Caco-2 (cell line): Measurements from ENCODE around the gene MAPKAP1. TPM values are rescaled to one million over a fixed set of nuclear protein-coding genes. Genes with fewer than 3 reads are reported as not detected.

Experiments used
- BruUV-seq: library from RNA; stranded (reverse); fragments of 400-500 nt; replicated peaks from 2 replicates; lab custom pipeline; 2021; lab: Mats Ljungman, UMichigan
- CTCF ChIA-PET: fragments of 300-600 bp; sonication (Branson Sonifier 250); formaldehyde crosslinking; loops from one replicate; lab custom pipeline; 2022; ENCODE audit warnings: antibody characterized with exemption; lab: Charles Lee
- POLR2A ChIA-PET: fragments of 300-600 bp; sonication (Branson Sonifier 250); formaldehyde crosslinking; loops from one replicate; lab custom pipeline; 2022; ENCODE audit warnings: antibody characterized with exemption; lab: Charles Lee
- DNase-seq, 2 experiments: peaks; one replicate each; pipeline versions ENCODE4 v3.0.0 to v3.0.0-alpha.2; 2020 to 2022
- H3K27me3 ChIP-seq: replicated peaks from 2 replicates; pipeline ENCODE4 v1.6.0; 2011; ENCODE audit warnings: low read length; ENCODE audit not compliant: control insufficient read depth, insufficient read depth
- H3K36me3 ChIP-seq: 2 replicates; pipeline ENCODE4 v1.5.1; 2011; ENCODE audit warnings: low read length; ENCODE audit not compliant: control insufficient read depth, insufficient read depth
- H3K4me1 ChIP-seq: fragments of 250-450 bp; sonication (Bioruptor Pico); 2 replicates; pipeline ENCODE4 v1.5.1; 2020; ENCODE audit warnings: mild to moderate bottlenecking
- H3K4me3 ChIP-seq: 2 replicates; pipeline ENCODE4 v1.5.1; 2011; ENCODE audit warnings: low read depth, mild to moderate bottlenecking, control low read depth, low read length
- H3K9me3 ChIP-seq: fragments of 250-450 bp; sonication (Bioruptor Pico); 2 replicates; pipeline ENCODE4 v1.5.1; 2020; ENCODE audit warnings: mild to moderate bottlenecking, moderate library complexity
- H3K27ac Mint-ChIP-seq: one replicate; pipeline ENCODE4 v1.8.0; 2022; ENCODE audit warnings: mixed read lengths; ENCODE audit not compliant: unreplicated experiment
- H3K27me3 Mint-ChIP-seq: one replicate; pipeline ENCODE4 v1.8.0; 2022; ENCODE audit warnings: mixed read lengths; ENCODE audit not compliant: insufficient read depth, unreplicated experiment
- H3K36me3 Mint-ChIP-seq: one replicate; pipeline ENCODE4 v1.8.0; 2022; ENCODE audit warnings: mild to moderate bottlenecking, mixed read lengths; ENCODE audit not compliant: insufficient read depth, unreplicated experiment
- H3K4me1 Mint-ChIP-seq: one replicate; pipeline ENCODE4 v1.8.0; 2022; ENCODE audit warnings: low read depth, mixed read lengths; ENCODE audit not compliant: unreplicated experiment
- H3K4me3 Mint-ChIP-seq: one replicate; pipeline ENCODE4 v1.8.0; 2022; ENCODE audit warnings: mild to moderate bottlenecking, moderate library complexity, mixed read lengths; ENCODE audit not compliant: unreplicated experiment
- H3K9me3 Mint-ChIP-seq: one replicate; pipeline ENCODE4 v1.8.0; 2022; ENCODE audit warnings: mixed read lengths; ENCODE audit not compliant: unreplicated experiment
- CTCF ChIP-seq, 2 experiments: fragments of 200-600 bp in 1 of 2; IDR thresholded peaks; 1 replicate in 1 of 2; 2 replicates in 1 of 2; pipeline versions ENCODE4 v1.5.1 to v1.8.0; 2011 to 2022; ENCODE audit warnings: antibody characterized with exemption in 1 of 2, control low read depth in 1 of 2, inconsistent platforms in 1 of 2, low read depth in 1 of 2, low read length in 1 of 2, mild to moderate bottlenecking in 1 of 2, moderate library complexity in 1 of 2; ENCODE audit not compliant: insufficient read depth in 1 of 2, severe bottlenecking in 1 of 2, unreplicated experiment in 1 of 2
- intact Hi-C: fragments of 100-400 bp; cut with micrococcal nuclease; formaldehyde crosslinking; loops from one replicate; pipeline ENCODE4 v1.10.0; 2022; ENCODE audit not compliant: unreplicated experiment
- total RNA-seq: library from RNA; stranded (reverse); gene quantifications from 2 replicates; pipeline ENCODE4 v1.2.3, GENCODE V29; 2022

Gene MAPKAP1
- total RNA-seq, 1 experiment from 2014 or later = 70.0 TPM

GRCh38 chr9:125620216-125620615, 86.8 kb downstream of the MAPKAP1 start:
- DNase-seq = no peak
- BruUV-seq = no TSS peak
- H3K4me1 Mint-ChIP-seq = no peaks in the 10 kb centered on the region
- no peak overlapping the region for H3K4me3 ChIP-seq
- no peaks in the 10 kb centered on the region for H3K27me3 ChIP-seq
- no peaks in the 10 kb centered on the region for H3K36me3 ChIP-seq
- POLR2A ChIA-PET = no interaction called here
- CTCF ChIA-PET = no interaction called here
- H3K36me3 Mint-ChIP-seq = peaks cover 11% of the 10 kb centered on the region
- H3K27me3 Mint-ChIP-seq = no peaks in the 10 kb centered on the region
- no peaks in the 10 kb centered on the region for H3K9me3 Mint-ChIP-seq
- TF ChIP-seq CTCF (IDR thresholded peaks at IDR 0.05; ENCODE audit: insufficient read depth in 1 of 2, low read depth in 1 of 2, low read length in 1 of 2, severe bottlenecking in 1 of 2, unreplicated experiment in 1 of 2) = no peak
- no peak overlapping the region for H3K27ac Mint-ChIP-seq
- intact Hi-C loops = no loop called here
- no peaks in the 10 kb centered on the region for H3K4me1 ChIP-seq
- H3K9me3 ChIP-seq = no peaks in the 10 kb centered on the region
- no peak overlapping the region for H3K4me3 Mint-ChIP-seq

- no peak overlapping the region for H3K27ac Mint-ChIP-seq
- ChIA-PET POLR2A (no interaction called here), CTCF (interaction anchor here (0.6 kb wide), 1 partner anchor 31 kb away, joined by 3 read pairs; no protein-coding TSS in a partner anchor)
- no peak overlapping the region for H3K4me3 Mint-ChIP-seq
- no peak for DNase-seq
- H3K27me3 Mint-ChIP-seq = no peaks in the 10 kb centered on the region
- no peak for TF ChIP-seq CTCF (IDR thresholded peaks at IDR 0.05; ENCODE audit: insufficient read depth in 1 of 2, low read depth in 1 of 2, low read length in 1 of 2, severe bottlenecking in 1 of 2, unreplicated experiment in 1 of 2)
- BruUV-seq = no TSS peak
- H3K4me1 ChIP-seq = no peaks in the 10 kb centered on the region
- H3K27me3 ChIP-seq = no peaks in the 10 kb centered on the region
- peaks cover 5% of the 10 kb centered on the region for H3K36me3 Mint-ChIP-seq
- H3K36me3 ChIP-seq = no peaks in the 10 kb centered on the region
- intact Hi-C loops = no loop called here
- H3K4me3 ChIP-seq = no peak overlapping the region
- no peaks in the 10 kb centered on the region for H3K9me3 Mint-ChIP-seq
- no peaks in the 10 kb centered on the region for H3K9me3 ChIP-seq
- H3K4me1 Mint-ChIP-seq = no peaks in the 10 kb centered on the region
These were observed 89.9 kb downstream of the MAPKAP1 start for GRCh38 chr9:125617087-125617486.

GRCh38 chr9:125613141-125613540, 93.9 kb downstream of the MAPKAP1 start:
- Mint-ChIP-seq H3K36me3 (no peaks in the 10 kb centered on the region), H3K27ac (no peak overlapping the region)
- CTCF ChIA-PET = no interaction called here

More at GRCh38 chr9:125613141-125613540, 93.9 kb downstream of the MAPKAP1 start:
- BruUV-seq = no TSS peak
- DNase-seq = no peak
- H3K4me1 ChIP-seq = no peaks in the 10 kb centered on the region
- Mint-ChIP-seq H3K4me3 (no peak overlapping the region), H3K4me1 (no peaks in the 10 kb centered on the region), H3K27me3 (no peaks in the 10 kb centered on the region), H3K9me3 (no peaks in the 10 kb centered on the region)
- no peaks in the 10 kb centered on the region for H3K27me3 ChIP-seq
- H3K4me3 ChIP-seq = no peak overlapping the region
- H3K9me3 ChIP-seq = no peaks in the 10 kb centered on the region
- POLR2A ChIA-PET = no interaction called here
- no peaks in the 10 kb centered on the region for H3K36me3 ChIP-seq
- TF ChIP-seq CTCF (IDR thresholded peaks at IDR 0.05; ENCODE audit: insufficient read depth in 1 of 2, low read depth in 1 of 2, low read length in 1 of 2, severe bottlenecking in 1 of 2, unreplicated experiment in 1 of 2) = no peak
- intact Hi-C loops = no loop called here
